Measurements from ENCODE around the gene PHLDB2.

DNA sequence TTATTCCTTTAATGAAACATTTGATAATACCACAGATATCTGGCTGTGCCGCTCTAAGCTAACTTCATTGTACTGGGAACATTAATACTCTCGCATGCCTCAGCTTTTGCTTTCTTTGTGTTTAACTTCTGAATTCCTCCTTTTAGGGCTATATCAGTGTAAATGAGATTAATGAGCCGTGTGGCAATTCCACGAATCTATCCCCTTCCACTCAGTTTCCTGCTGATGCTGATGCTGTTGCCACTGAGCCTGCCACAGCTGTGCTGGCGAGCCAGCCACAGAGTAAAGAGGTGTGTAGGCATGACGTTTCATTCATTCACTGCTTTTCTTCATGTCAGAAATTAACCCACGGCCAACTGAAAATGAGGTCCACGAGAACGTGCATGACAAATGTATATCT lies 89.7 kb downstream of the PHLDB2 start:
- TF ChIP-seq, protein P1, sequence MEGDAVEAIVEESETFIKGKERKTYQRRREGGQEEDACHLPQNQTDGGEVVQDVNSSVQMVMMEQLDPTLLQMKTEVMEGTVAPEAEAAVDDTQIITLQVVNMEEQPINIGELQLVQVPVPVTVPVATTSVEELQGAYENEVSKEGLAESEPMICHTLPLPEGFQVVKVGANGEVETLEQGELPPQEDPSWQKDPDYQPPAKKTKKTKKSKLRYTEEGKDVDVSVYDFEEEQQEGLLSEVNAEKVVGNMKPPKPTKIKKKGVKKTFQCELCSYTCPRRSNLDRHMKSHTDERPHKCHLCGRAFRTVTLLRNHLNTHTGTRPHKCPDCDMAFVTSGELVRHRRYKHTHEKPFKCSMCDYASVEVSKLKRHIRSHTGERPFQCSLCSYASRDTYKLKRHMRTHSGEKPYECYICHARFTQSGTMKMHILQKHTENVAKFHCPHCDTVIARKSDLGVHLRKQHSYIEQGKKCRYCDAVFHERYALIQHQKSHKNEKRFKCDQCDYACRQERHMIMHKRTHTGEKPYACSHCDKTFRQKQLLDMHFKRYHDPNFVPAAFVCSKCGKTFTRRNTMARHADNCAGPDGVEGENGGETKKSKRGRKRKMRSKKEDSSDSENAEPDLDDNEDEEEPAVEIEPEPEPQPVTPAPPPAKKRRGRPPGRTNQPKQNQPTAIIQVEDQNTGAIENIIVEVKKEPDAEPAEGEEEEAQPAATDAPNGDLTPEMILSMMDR (IDR thresholded peaks at IDR 0.05) = no peak
- TF ChIP-seq POLR2A (IDR thresholded peaks at IDR 0.05) = no peak
- TF ChIP-seq POLR2AphosphoS5 (IDR thresholded peaks at IDR 0.05) = no peak
- no peak for TF ChIP-seq EP300 (IDR thresholded peaks at IDR 0.05)

Data from stomach (tissue), 4 donors.